T-helper 2 cell treated with Interferon-gamma antibody and Interleukin-4, amounts not matched to agents 100 ng/mL and 5 ng/mL, for 36 hours (primary cell): ENCODE results near the gene PUM1. TPM values are rescaled to one million over a fixed set of nuclear protein-coding genes. Genes with fewer than 3 reads are reported as not detected.

Source experiments
- intact Hi-C: fragments of 100-400 bp; cut with micrococcal nuclease; formaldehyde crosslinking; loops from one replicate; pipeline ENCODE4 v1.15.1; 2023
- total RNA-seq: library from RNA; stranded (reverse); gene quantifications from 2 replicates; pipeline ENCODE4 v1.2.3, GENCODE V29; 2022

PUM1 gene
- total RNA-seq, 1 donor from 2014 or later: 117 TPM

DNA sequence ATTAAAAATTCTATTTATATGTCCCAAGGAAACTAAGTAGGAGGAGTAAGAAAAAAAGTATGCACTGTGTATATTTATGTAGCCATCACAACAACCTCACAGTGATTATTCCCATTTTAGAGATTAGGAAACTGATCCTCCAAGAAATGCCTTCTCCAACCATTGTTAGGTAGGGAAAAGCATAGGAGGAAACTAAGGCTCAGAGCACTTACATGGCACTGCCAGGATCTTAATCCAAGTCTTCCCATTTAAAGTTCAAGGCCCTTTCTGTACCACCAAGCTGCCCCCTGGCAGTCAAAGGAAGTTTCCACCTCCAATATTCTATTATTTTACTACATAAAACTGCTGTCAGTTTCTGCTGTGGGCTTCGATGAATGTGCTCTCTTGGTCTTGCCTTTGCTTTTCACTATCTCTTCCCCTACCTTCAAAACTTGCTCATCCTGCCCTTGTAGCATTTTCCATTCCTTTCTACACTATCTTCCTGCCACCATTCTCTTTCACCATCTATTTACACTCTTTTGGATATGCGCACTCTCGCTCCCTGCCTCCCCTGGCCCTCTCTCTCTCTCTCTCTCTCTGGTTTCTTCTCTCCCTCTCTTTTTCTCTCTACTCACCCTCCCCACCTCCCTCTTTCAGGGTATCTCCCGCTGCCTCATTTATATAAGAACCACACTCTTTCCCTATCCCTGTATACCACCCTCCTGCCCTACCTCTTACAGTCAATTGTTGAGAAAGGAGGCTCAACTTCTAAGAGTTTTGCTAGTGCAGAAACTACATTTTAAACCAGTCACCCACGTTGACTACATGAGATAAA is 34.0 kb downstream of the PUM1 start:
- intact Hi-C loops: no loop called here

DNA sequence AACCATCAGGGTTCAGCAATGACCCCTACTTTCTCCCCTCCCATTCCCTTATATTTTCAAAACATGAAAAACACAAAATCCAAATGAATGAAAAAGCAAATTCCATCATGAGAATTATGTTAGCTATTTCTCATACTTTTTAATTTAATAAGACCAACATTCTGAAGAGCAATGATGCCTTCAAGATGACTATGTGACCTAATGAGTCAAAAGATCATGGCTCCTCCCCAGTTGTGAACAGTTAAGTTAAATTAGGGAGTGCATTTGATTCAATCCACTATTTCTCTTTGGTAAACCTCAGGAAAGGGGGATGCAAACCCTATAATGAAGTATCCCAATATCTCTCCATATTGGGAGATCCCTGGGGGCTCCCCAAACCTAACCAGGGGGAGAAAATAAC is 36.5 kb downstream of the PUM1 start:
- intact Hi-C loops: no loop called here

DNA sequence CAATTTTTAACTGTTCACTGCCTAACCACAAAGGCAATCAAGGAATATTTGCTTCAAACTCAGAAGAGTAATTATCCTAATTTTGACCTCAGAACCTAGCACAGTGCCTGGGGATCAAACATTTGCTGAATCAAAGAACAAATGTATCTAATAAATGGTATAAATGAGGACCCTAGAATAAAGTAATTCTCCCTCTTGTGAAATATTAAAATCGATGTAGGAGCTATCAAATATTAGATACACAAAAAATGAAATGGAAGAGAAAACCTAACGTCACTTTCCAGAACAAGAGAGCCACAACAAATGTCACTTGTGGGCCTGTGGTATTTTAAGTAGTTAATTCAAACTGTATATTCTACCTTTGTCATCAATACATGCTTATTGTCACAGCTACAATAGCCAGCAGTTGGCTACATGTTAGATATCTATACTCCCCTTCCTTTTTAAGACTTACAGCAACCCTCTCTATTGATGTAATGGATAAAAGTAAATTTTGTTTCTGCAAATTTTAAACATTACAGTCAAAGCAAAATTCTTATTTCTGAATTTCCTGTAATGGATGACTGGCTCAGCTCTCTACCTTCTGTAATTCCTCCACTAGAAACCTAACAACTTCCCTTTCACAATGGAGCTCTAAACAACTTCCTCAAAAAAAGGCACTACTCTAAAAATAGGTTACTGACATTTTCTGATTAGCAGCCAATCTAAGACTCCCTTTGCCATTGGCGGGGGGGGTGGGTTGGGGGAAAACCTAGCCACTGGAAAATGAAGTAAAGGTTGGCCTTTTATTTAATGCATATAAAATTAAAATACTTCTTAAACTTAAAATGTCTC is 37.6 kb downstream of the PUM1 start:
- intact Hi-C loops: no loop called here

DNA sequence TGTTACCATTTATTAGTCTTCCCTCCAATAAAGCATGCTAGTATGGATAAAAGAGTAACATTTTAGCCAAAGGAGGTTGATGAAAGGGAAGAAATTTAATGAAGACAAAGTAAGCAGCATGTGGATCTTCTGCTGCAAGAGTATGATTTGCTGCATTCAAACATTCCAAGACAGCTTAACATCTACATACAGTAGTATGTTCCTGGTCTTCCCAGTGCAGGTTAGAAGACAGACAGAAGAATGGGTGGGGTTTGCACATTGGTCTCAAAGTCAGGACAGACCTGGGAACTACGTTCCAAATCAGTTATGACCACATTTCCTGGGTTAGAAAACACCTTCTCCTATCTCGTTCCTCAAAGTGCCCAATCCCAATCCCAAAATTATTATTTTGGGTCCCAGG is 43.3 kb downstream of the PUM1 start:
- intact Hi-C loops: no loop called here

DNA sequence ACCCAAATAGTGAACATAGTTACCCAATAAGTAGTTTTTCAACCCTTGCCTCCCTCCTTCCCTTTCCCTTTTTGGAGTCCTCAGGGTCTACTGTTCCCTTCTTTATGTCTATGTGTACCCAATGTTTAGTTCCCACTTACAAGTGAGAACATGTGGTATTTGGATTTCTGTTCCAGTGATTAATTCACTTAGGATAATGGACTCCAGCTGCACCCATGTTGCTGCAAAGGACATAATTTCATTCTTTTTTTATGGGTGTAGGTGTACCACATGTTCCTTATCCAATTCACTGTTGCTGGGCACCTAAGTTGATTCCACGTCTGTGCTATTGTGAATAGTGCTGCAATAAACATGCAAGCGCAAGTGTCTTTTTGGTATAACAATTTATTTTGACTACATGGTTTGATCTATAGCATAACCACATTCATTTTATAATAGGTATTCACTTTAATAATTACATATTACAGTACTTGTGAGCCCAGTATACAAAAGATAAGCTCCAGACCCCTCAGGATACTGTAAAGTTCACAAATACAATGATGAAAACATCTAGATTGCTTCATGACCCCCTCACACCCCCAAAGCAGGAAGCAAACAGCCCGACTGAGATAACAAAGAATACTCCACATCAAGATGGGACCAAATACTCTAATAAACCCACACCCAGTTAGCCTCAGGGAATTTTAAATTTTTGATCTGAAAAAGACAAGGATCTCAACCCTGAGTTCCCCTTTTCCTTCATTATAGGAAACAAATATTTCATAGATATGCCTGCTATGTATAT is 45.3 kb downstream of the PUM1 start:
- intact Hi-C loops: no loop called here

DNA sequence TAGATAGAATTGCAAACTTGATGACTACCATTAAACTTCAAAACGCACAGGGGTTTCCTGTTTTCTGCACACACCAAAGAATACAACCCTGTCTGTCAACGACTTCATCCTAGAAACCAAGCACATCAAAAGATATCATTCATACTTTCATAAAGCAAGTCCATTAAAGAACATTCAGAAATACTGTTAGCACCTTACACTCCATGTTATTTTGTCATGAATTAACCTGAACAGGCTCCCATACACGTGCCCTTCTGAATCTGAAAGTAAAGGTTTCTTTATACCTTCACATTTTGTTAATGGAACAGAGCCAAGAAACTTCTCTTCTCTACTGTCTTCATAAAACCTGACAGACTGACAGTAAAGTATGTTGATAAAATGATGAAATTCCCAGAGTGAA is 46.1 kb downstream of the PUM1 start:
- intact Hi-C loops: no loop called here

DNA sequence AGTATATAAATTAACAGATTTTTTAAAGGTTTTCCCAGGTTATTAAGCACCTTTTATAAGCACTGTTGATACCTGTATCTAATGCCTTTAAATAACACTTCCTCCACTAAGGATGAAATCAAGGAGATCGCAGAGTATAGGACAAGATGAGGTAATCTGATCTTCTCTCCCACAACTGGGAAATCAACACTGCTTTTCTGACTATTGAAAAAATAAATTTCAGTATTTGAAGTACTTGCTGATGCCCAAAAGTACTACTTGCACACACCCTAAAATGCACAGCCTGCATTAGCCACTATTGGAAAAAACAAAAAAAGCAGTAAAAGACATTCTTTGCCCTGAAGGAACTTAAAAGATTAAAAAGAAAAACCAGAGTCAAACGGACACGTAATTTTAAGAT is 48.6 kb downstream of the PUM1 start:
- intact Hi-C loops: no loop called here

DNA sequence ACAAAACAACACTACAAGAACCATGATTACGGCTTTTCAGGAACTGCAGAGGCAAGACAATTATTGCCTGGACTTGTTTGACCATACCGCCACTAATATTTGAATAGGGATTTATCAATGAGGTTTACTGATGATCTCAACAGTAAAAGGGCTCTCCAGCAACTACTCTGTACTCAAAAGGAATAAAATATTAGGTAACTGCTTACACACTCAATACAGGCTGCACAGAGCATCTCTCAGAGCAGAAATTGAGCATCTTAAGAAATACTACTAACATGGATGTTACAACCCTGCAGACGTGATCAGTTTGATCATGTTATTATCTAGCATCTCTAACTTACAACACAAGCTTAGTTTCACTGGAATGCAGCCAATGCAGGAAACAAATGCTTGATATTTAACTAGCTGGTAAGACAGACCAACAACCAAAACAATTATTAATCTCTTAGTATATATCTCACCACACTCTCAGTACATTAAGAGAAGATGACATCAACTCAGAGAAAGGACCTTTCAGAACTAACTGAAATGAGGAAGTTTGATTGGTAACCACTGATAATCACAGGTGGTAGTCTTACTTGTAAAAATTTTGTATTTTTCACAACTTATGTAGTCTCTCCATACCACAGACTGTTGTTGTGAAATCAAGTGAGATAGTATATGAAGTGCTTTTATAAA is 52.2 kb downstream of the PUM1 start:
- intact Hi-C loops: loop anchor here (5.0 kb wide), 1 partner anchor 49 kb away; no protein-coding TSS in a partner anchor

DNA sequence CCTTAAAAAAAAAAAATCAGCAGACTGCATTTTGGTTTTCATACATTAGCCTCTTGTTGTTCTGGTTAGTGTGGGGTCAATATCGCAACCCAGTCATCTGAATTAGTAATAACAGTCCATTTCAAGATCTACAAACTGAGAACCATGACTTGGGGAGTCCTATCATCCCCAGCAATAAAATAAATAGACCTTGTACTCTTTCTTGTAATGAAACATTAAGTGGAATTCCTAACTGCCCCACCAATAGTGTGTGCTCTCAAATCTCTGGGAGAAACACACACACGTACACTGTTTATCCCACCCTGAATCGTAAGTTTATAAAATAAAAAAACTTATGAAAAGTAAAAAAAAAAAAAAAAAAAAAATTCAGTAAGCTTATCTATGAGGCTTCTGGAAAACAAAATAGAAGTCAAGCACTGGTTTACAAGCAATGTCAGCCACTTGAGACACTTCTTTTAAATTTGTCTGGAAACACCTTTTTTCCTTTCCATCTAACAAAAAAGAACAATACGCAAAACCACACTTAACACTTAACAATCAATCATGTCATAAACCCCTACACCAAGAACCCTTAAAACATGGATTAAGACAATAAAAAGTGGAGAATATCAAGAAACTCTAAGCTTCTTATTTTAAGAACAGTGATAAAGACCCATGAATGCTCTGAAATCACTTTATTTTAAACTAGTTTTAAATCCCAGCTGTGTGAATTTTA is 53.1 kb downstream of the PUM1 start:
- intact Hi-C loops: loop anchor here (5.0 kb wide), 1 partner anchor 50 kb away; no protein-coding TSS in a partner anchor

DNA sequence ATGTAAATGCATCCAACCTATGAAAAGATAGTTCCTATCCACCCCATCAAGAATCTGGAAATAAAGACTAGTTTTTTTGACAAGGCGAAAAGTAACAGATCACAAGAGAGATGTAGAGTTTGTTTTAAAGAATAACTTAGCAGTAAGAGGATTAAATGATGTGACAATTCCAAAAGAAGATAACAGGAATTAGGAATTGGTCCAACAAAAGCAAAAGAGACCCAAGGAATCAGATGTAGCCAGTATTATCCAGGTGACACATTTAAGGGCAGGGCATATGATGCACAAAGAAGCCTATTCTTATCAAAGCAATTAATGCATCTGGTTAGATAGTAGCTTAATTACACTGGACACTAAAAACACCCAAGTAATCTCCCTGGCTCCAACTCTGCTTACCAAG is 53.8 kb downstream of the PUM1 start:
- intact Hi-C loops: loop anchor here (5.0 kb wide), 1 partner anchor 51 kb away; no protein-coding TSS in a partner anchor

DNA sequence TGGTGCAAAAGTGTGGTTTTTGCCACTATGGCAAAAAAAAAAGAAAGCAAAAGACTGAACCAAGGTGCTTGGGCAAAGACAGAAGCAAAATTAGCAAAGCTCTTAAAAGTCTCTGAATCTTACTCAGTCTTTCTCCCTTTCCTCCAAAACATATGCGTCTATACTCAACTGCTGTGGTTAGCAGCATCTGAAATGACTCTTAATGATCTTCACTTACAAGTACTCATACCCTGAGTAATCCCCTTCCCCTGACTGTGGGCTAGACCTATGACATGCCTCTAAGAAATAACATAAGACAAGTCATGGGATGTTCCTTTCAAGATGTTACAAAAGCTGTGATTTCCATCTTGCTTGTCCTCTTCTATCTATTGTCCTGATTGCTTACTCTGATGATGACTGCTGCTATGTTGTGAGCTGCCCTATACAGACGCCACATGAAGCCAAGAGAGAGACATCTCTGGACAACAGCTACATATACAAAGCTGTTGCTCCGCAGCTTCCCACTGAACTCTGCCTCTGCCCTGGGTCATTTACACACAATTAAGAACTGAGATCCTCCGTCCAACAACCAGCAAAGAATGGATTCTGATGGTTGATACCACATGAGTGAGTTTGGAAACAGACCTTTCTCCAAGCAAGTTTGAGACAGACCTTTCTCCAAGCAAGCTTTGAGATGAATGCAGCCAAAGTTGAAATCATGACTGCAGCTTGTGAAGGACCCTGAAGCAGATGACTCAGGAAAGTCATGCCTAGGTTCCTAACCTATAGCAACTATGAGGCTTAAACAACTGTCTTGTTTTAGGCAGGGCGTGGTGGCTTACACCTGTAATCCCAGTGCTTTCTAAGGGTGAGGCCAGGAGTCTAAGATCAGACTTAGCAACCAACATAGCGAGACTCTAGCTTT is 55.2 kb downstream of the PUM1 start:
- intact Hi-C loops: loop anchor here (5.0 kb wide), 1 partner anchor 52 kb away; no protein-coding TSS in a partner anchor

DNA sequence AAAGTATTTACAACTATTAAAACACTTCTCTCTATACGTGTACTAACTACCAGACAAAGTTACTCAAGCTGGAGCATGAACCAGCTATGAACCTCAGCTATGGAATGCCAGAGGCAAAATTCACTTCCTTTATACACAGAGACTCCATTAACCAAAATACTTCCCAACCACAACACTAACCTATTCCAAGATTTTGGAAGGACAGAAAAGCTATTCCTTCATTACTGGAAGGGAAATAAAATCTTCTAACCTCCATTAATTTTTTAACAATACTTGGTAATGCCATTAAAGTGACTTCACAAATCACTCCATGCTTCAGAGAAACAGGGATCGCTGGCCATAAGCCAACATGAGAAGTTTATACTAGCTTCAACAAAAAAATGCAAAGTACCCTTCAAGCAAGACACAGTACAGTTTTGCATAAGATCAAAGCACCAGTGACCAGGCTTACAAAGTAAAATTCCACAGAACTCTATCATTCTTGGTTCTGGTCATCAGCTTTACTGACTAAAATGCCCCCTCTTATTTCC is 58.0 kb downstream of the PUM1 start:
- intact Hi-C loops: no loop called here

DNA sequence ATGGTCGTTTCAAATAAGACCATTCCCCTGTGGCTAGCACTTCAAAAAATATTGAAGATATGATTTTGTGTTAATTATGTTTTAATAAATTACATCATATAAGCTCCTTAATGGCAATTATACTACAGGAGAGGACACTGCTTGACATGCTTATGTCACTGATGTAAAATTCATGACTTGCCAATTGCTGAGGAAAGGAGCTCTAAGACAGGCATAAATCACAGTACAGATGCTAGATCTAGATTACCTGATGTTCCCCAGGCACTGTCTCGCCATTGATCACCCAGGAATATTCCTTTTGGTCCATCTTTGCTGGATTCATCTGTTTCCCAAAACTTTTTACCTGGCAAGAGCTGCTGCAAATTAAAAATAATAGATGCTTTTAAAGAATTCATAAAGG is 58.8 kb downstream of the PUM1 start:
- intact Hi-C loops: no loop called here

DNA sequence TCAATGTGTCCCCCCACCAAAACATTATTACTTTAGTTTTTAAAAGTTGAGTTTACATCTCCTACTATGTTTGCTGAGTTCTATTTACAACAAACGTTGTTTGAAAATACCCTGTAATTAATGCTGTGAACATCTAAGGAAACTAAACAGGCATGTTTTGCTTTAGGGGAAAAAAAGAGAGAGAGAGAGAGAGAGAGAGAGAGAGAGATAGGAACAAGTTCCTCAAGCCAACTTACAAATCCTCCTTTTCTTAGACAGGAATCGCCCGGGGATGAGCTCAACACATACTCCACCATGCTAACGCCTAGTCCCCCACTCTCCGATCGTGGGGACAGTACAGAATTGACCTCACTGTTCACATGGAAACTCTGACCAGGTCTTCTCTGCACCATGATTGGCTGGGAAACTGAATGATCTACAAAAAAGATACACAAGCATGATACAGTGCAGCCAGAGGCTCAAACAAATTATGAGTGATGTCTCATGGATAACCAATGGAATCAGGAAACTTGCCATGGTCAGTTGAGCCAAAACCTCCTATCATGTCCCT is 59.8 kb downstream of the PUM1 start:
- intact Hi-C loops: no loop called here

DNA sequence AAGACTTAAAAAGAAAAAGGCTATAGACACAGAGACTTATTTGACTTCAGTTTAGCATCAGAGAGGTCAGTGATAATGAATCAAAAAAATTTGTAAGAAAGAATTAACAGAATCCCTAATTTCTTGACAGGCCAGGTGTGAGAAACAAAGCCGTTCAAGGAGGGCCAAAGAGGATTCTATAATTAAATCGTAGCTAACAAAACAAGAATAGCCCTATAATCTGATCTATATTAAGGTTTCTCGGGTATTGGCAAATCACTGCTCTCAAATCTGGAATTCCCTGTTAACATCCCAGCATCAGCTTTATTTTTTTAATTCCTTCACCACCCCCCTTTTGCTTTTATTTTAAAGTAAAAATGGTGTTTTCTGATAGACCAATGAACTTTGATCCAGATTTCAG is 60.3 kb downstream of the PUM1 start:
- intact Hi-C loops: no loop called here

DNA sequence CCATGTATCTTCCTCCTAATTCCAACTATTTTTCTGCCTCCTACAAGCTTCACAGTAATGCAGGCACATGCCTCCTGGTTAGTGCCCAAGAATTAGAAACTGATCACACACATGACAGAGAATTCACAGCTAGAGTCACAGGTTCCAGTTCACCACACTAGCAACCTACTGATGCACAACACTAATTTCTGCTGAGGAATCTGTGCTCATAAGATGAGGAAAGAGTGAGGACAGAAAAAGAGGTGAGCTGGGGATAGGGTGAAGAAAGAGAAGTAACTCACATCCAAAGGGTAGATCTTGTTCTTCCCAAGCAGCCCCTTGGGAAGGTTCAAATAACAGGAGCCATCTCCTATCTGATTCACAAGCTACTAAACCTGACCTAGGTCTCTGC is 61.3 kb downstream of the PUM1 start:
- intact Hi-C loops: no loop called here

DNA sequence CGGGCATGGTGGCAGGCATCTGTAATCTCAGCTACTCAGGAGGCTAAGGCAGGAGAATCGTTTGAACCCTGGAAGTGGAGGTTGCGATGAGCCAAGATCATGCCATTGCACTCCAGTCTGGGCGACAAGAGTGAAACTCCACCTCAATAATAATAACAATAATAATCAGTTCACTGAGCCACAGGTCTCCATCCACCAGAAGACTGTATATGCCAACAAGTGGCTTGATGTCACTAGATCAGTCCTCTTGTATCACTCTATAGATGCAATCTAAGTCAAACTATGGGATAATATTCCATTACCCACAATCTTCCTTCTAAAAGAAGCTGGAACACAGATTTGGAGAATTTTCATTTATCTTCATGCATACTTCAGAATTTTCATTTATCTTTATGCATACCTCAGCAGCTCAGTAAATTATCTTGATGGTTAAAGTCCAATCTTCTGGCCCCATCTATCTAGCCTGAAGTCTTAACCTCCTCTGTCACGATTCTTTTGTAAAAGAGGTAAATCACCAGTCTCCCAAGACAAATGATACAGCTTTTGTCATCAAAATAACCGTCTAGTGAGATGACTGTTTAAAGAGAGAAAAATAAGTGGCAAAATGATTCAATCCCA is 61.8 kb downstream of the PUM1 start:
- intact Hi-C loops: no loop called here

DNA sequence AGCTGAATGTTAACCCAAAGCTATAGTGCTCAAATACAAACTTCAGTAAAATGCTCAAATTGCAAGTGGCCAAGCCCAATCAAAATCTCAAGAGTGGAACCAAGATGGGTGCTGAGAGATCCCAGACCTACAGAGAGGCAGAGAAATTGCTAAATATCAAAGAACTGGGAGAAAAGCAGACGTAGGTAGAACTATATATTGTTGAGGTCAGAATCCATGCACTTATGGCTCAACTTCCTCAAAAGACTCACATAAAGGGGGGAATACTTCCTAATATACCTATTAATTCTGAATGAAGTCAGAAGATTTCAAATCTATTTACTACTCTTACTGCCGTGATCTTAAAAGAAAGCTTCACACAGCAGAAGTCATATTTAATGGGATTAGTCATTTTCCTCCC is 65.2 kb downstream of the PUM1 start:
- intact Hi-C loops: no loop called here
